ENCODE measurements around the gene AP4E1. TPM values are rescaled to one million over a fixed set of nuclear protein-coding genes. Genes with fewer than 3 reads are reported as not detected.

The AP4E1 gene
- total RNA-seq, 1 donor from 2014 or later = 11.3 TPM

DNA sequence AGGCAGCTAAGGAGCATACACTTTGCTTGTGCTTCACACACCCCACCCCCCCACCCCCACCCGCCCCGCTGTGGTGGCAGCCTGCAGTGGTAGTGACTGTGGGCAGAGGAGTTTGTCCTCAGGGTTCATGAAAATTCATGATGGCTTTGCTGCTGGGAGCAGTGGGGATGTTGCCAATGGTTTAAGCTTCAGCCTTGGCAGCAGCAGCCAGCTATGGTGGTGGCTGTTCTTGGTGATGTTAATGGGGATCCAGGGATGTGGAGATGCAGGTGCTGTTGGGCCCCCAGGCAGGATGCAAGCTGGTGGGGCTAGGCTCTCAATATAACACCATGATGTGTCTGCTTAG is 130.5 kb downstream of the AP4E1 start:
- no peak for ATAC-seq
- no peaks in the 10 kb centered on the region for H3K4me1 ChIP-seq

DNA sequence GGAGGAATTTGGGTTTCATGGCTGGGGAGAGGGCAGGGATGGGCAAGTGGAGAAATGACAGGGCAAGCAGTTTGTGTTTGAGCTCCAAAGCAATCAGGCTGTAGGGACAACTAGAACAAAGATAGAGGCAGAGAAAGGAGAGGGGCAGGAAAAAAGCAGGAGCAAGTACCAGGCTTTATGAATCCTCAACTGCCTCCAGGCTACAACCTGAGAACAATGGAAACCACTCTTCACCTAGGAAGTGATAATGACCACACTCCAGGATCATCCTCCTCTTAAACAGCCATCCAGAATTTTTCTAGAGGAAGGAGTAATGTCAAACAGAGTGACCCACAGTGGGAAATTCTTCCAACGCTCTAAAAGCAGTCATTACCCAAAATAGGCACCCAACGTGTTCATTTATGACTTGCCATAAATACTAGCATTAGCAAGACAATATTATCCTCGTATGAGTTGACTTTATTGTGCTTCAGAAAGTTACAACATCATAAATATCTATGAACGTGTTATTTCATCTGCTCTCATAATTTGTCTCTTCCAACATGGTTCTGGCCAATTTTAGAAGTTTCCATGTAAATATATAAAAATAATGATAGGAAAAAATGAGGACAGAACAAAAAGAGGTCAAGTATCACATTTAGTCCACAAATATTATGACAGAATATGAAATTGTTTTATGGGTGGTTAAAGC is 135.7 kb downstream of the AP4E1 start:
- TF ChIP-seq, protein P1, sequence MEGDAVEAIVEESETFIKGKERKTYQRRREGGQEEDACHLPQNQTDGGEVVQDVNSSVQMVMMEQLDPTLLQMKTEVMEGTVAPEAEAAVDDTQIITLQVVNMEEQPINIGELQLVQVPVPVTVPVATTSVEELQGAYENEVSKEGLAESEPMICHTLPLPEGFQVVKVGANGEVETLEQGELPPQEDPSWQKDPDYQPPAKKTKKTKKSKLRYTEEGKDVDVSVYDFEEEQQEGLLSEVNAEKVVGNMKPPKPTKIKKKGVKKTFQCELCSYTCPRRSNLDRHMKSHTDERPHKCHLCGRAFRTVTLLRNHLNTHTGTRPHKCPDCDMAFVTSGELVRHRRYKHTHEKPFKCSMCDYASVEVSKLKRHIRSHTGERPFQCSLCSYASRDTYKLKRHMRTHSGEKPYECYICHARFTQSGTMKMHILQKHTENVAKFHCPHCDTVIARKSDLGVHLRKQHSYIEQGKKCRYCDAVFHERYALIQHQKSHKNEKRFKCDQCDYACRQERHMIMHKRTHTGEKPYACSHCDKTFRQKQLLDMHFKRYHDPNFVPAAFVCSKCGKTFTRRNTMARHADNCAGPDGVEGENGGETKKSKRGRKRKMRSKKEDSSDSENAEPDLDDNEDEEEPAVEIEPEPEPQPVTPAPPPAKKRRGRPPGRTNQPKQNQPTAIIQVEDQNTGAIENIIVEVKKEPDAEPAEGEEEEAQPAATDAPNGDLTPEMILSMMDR (IDR thresholded peaks at IDR 0.05) = no peak
- Histone ChIP-seq H3K27me3 (ENCODE audit: low read depth) (no peaks in the 10 kb centered on the region), H3K4me3 (no peak overlapping the region), H3K9me3 (no peaks in the 10 kb centered on the region), H3K36me3 (no peaks in the 10 kb centered on the region), H3K4me1 (peaks cover 19% of the 10 kb centered on the region), H3K27ac (no peak overlapping the region)
- ATAC-seq (no peak), DNase-seq (no peak)
- intact Hi-C loops (cut with DNase I) = no loop called here

More for the DNA sequence above, 130.5 kb downstream of the AP4E1 start:
- H3K36me3 ChIP-seq = no peaks in the 10 kb centered on the region
- no peak overlapping the region for H3K27ac ChIP-seq
- no peak overlapping the region for H3K4me3 ChIP-seq
- DNase-seq = no peak
- no peaks in the 10 kb centered on the region for H3K9me3 ChIP-seq
- TF ChIP-seq, protein P1 (IDR thresholded peaks at IDR 0.05) = no peak
- intact Hi-C loops (cut with DNase I) = no loop called here
- H3K27me3 ChIP-seq (ENCODE audit: low read depth) = no peaks in the 10 kb centered on the region

DNA sequence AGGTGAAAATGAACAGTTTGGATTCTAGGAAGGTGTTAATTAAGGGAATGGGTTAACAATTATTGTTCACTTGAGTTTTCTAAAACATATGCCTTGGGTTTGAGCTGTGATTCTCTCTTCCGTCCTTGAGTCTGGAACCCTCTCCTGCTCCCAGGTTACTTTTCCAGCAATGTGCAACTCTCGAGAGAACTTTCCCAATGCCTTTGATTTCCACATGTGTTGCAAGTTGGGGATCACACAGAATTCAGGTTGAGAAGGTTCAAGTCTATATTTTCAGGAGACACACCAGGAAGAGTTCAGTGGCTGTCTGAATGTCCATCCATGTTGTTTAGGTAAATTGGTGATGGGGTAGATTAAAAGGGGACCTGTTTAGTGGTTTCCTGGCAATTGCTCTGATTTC is 137.5 kb downstream of the AP4E1 start:
- ATAC-seq (no peak), DNase-seq (no peak)
- intact Hi-C loops (cut with DNase I) = no loop called here
- no peaks in the 10 kb centered on the region for H3K27me3 ChIP-seq (ENCODE audit: low read depth)
- H3K4me1 ChIP-seq = peaks cover 19% of the 10 kb centered on the region
- no peaks in the 10 kb centered on the region for H3K9me3 ChIP-seq
- H3K4me3 ChIP-seq = no peak overlapping the region
- H3K36me3 ChIP-seq = no peaks in the 10 kb centered on the region
- H3K27ac ChIP-seq = no peak overlapping the region
- TF ChIP-seq, protein P1 (IDR thresholded peaks at IDR 0.05) = no peak

DNA sequence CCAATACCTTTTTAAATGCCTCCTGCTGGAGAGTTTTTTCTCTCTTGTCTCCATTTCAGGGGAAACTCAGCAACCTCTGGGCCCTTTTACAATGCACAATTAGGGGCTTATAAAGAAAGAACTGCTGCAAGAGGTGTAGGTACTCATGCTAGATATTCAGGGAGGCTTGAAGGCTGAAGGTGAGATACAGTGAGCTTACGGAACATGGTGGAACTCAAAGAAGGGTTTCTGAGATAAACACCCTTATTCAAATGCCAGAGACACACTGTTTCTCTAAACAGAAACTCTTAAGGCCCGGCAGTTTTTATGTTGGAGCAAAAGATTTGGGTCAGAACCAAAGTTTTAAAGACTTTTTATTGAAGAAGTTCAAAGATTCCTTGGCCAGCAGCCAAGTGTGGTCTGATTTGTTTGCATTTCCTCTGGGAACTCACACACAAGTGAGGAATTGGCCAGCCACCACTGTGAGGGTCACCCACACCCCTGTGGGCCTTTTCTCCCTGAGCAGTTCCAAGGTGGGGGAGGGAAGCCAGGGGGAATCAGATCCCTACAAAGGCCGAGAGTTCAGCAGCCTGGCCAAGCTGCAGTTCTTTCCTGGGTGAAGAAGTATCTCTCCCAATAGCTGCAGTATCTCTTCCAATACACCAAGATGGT is 138.4 kb downstream of the AP4E1 start:
- no peak for DNase-seq
- intact Hi-C loops (cut with DNase I) = no loop called here
- H3K27me3 ChIP-seq (ENCODE audit: low read depth) = no peaks in the 10 kb centered on the region
- H3K4me3 ChIP-seq = no peak overlapping the region
- no peaks in the 10 kb centered on the region for H3K36me3 ChIP-seq
- TF ChIP-seq, protein P1 (IDR thresholded peaks at IDR 0.05) = no peak
- H3K4me1 ChIP-seq = peaks cover 26% of the 10 kb centered on the region
- no peaks in the 10 kb centered on the region for H3K9me3 ChIP-seq
- ATAC-seq = no peak
- no peak overlapping the region for H3K27ac ChIP-seq

DNA sequence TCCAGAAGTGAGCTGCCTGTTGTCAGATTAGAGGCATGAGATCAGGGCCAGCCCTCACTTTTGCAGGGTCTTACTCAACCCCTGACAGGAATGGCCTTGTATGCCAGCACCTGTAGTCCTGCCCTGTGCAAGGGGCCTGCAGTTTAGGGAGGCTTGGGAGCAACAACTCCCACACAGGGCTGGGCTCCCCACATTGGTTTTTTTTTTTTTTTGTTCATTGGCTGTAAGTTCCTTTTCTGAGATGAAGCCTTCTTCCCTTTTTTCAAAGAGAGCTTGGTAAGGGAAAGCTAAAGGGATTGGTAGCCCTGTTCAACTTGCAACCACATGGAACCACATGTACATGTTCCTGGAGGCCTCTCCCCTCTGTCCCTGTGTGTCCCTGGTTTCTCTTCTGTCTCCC is 139.8 kb downstream of the AP4E1 start:
- Histone ChIP-seq H3K4me3 (no peak overlapping the region), H3K4me1 (peaks cover 31% of the 10 kb centered on the region), H3K27me3 (ENCODE audit: low read depth) (no peaks in the 10 kb centered on the region), H3K9me3 (no peaks in the 10 kb centered on the region), H3K36me3 (no peaks in the 10 kb centered on the region), H3K27ac (no peak overlapping the region)
- ATAC-seq (peak; percentile 28 to 49), DNase-seq (no peak)
- TF ChIP-seq, protein P1 (IDR thresholded peaks at IDR 0.05) = no peak
- intact Hi-C loops (cut with DNase I) = no loop called here
